ENCODE measurements around the gene SNX17.

The SNX17 gene

DNA sequence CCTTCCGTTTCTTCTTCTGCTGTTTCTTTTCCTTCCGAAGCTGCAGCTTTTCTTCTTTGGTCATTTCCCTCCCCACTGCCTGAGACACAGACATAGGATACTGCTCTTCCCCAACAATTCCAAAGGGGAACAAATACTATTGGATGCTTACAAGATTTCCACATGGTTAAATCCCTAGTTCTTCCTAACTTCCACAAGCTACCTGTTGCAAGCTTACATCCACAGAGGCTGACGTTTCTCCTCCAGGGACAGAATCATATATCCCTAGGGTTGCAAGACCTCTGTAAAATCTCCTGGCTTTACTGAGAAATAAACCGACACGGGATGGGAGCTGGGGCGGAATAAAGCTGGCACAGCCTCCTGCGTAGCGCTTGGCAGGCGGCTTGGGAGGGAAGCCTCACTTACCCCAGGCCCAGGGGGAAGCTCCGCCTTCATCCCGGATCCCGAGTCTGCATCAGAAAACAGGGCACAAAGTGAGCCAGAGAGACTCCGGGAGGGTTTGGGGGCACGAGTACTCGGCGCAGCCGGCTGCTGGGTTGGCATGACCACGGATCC lies 868 bp upstream of the SNX17 start:
- Histone ChIP-seq H3K36me3 (ENCODE audit: low read depth) (peaks cover 70% of the 10 kb centered on the region), H3K9me3 (ENCODE audit: severe bottlenecking) (no peaks in the 10 kb centered on the region), H3K4me1 (ENCODE audit: insufficient read depth, poor library complexity, severe bottlenecking) (peaks cover 5% of the 10 kb centered on the region), H3K27me3 (ENCODE audit: insufficient read depth, poor library complexity, severe bottlenecking) (no peaks in the 10 kb centered on the region), H3K4me3 (ENCODE audit: severe bottlenecking) (peak overlapping the region; percentile 95), H3K27ac (ENCODE audit: poor library complexity, severe bottlenecking) (peak overlapping the region; percentile 25)
- TF ChIP-seq, protein P1, sequence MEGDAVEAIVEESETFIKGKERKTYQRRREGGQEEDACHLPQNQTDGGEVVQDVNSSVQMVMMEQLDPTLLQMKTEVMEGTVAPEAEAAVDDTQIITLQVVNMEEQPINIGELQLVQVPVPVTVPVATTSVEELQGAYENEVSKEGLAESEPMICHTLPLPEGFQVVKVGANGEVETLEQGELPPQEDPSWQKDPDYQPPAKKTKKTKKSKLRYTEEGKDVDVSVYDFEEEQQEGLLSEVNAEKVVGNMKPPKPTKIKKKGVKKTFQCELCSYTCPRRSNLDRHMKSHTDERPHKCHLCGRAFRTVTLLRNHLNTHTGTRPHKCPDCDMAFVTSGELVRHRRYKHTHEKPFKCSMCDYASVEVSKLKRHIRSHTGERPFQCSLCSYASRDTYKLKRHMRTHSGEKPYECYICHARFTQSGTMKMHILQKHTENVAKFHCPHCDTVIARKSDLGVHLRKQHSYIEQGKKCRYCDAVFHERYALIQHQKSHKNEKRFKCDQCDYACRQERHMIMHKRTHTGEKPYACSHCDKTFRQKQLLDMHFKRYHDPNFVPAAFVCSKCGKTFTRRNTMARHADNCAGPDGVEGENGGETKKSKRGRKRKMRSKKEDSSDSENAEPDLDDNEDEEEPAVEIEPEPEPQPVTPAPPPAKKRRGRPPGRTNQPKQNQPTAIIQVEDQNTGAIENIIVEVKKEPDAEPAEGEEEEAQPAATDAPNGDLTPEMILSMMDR (IDR thresholded peaks at IDR 0.05; ENCODE audit: poor library complexity, severe bottlenecking) = no peak
- DNase-seq (ENCODE audit: low spot score) (no peak), ATAC-seq (ENCODE audit: low read depth) (peak; percentile 39)

- Histone ChIP-seq H3K9me3 (ENCODE audit: severe bottlenecking) (no peaks in the 10 kb centered on the region), H3K36me3 (ENCODE audit: low read depth) (peaks cover 72% of the 10 kb centered on the region), H3K27me3 (ENCODE audit: insufficient read depth, poor library complexity, severe bottlenecking) (no peaks in the 10 kb centered on the region), H3K27ac (ENCODE audit: poor library complexity, severe bottlenecking) (peak overlapping the region; percentile 54), H3K4me1 (ENCODE audit: insufficient read depth, poor library complexity, severe bottlenecking) (peaks cover 5% of the 10 kb centered on the region), H3K4me3 (ENCODE audit: severe bottlenecking) (peak overlapping the region; percentile 95)
- TF ChIP-seq, protein P1 (IDR thresholded peaks at IDR 0.05; ENCODE audit: poor library complexity, severe bottlenecking) = no peak
- ATAC-seq (ENCODE audit: low read depth) (peak; percentile 32), DNase-seq (ENCODE audit: low spot score) (no peak)
Observed at GRCh38 chr2:27370816-27371620, 602 bp downstream of the SNX17 start.

GRCh38 chr2:27372937-27373336 lies 2.5 kb downstream of the SNX17 start:
- Histone ChIP-seq H3K36me3 (ENCODE audit: low read depth) (peaks cover 71% of the 10 kb centered on the region), H3K27me3 (ENCODE audit: insufficient read depth, poor library complexity, severe bottlenecking) (no peaks in the 10 kb centered on the region), H3K4me1 (ENCODE audit: insufficient read depth, poor library complexity, severe bottlenecking) (peaks cover 5% of the 10 kb centered on the region), H3K4me3 (ENCODE audit: severe bottlenecking) (no peak overlapping the region), H3K9me3 (ENCODE audit: severe bottlenecking) (no peaks in the 10 kb centered on the region), H3K27ac (ENCODE audit: poor library complexity, severe bottlenecking) (no peak overlapping the region)
- ATAC-seq (ENCODE audit: low read depth) (no peak), DNase-seq (ENCODE audit: low spot score) (no peak)
- TF ChIP-seq, protein P1 (IDR thresholded peaks at IDR 0.05; ENCODE audit: poor library complexity, severe bottlenecking) = no peak

DNA sequence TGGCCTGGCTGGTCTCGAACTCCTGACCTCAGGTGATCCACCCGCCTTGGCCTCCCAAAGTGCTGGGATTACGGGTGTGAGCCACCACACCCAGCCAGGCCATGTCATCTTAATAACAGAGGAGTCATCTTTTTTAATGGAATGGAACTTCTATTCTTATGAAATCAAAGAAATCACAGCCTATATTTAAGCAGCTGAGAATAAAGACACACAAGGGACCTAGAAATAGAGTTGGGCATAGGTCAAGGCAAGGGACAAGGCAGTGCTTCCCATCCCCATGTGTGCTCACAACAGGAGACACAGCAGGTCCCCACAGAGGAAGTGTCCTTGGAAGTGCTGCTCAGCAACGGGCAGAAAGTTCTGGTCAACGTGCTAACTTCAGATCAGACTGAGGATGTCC lies 3.2 kb downstream of the SNX17 start:
- H3K4me3 ChIP-seq (ENCODE audit: severe bottlenecking) = no peak overlapping the region
- TF ChIP-seq, protein P1 (IDR thresholded peaks at IDR 0.05; ENCODE audit: poor library complexity, severe bottlenecking) = no peak
- H3K4me1 ChIP-seq (ENCODE audit: insufficient read depth, poor library complexity, severe bottlenecking) = peaks cover 5% of the 10 kb centered on the region
- DNase-seq (ENCODE audit: low spot score) (no peak), ATAC-seq (ENCODE audit: low read depth) (no peak)
- no peak overlapping the region for H3K27ac ChIP-seq (ENCODE audit: poor library complexity, severe bottlenecking)
- no peaks in the 10 kb centered on the region for H3K27me3 ChIP-seq (ENCODE audit: insufficient read depth, poor library complexity, severe bottlenecking)
- H3K9me3 ChIP-seq (ENCODE audit: severe bottlenecking) = no peaks in the 10 kb centered on the region
- H3K36me3 ChIP-seq (ENCODE audit: low read depth) = peaks cover 71% of the 10 kb centered on the region
